KG1 (cell line): ENCODE data around the gene AUTS2.

Experiments used
- DNase-seq: peaks from one replicate; lab custom pipeline; 2025; lab: John Stamatoyannopoulos, UW

The AUTS2 gene

DNA sequence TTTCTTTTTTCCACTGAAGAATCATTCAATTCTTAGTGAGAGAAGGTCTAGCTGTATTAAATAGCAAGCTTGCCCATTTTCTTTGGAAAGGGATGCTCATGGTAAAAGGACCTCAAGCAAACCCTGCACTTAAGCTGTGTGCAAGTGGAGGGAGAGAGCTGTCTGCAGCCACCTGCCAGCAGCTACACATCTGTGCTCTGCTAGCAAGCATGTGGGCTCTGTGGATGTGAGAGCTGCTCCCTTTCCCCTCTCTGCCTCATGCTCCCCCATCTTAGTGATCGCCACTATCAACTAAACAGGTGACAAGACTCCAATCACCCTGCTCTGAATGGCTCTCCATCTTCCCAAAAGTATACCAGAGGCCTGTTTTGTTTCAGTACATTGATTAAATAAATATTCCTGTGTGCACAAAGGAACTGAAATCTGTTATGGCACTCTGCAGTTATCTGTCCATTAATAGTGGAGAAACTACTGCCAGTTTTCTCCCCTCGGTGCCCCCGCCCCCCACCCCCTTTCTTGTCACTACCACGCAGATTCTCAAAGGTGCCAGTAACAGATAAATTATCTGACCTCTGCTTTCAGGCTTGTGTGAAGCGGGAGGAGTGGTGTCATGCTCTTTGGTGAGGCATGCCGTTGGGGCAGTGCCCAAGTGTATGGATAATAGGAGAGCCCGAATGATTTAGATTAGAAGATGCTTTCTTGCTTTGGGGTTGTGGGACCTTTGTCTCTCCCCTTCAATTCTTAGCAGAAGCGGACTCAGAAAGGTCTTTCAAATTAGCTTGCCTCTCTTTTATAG is 26.4 kb downstream of the AUTS2 start:
- no peak for DNase-seq

DNA sequence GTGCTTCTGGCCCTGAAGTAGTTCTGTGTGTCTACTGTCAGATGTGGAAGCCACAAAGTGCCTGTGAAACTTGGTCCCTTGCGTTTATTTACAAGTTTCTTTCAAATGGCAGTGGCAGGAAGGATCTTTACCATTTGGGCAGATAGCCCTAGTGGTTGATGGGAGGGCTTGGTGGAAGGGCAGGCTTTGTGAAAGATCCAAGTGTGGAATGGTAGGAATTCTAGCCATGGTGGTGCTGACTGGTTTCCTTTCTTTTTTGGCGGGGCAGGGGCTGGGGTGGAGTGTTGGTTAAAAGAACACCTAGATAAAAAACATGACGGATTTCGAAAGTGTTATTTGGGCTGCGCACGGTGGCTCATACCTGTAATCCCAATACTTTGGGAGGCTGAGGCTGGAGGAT is 27.0 kb downstream of the AUTS2 start:
- DNase-seq: no peak

- DNase-seq: no peak
These were observed 27.5 kb downstream of the AUTS2 start for GRCh38 chr7:69625798-69626197.

- no peak for DNase-seq
These were observed 32.0 kb downstream of the AUTS2 start for GRCh38 chr7:69630292-69630691.

DNA sequence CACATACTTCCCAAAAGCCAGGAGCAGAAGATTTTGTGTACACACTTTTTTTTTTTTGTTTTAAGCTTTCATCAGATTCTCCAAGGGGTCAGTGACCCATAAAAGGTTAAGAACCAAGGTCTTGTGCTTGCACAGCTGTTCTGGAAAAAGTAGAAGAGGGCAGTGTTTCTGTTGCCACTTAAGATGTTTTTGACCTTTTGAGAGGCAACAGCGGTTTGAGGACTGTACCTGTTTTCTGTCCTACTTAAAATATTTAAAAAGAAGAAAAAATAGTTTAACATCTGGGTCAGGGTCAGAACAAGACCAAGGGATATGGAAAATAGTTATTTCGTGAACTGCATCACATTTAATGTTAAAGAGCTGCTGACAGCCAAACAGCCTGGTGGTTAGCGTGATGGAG is 32.9 kb downstream of the AUTS2 start:
- DNase-seq: no peak

DNA sequence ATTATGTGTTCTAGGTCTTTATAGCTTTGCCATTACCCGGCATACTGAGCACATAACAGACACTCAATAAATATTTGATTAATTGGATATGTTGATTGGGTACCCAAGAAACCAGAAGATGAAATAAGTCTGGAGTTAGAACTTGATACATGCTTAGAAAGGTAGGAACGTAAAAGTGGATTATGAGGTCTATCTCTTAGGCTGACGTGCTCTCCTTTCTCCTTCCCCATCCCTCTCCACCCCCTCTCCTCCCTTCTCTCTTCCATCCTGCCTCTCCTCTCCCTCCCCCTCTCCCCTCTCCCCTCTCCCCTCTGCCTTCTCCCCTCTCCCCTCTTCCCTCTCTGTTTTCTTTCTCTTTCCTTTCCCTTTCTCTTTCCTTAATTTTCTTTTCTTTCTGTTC is 34.0 kb downstream of the AUTS2 start:
- no peak for DNase-seq

GRCh38 chr7:69633122-69633831 is 35.0 kb downstream of the AUTS2 start:
- DNase-seq: no peak

DNA sequence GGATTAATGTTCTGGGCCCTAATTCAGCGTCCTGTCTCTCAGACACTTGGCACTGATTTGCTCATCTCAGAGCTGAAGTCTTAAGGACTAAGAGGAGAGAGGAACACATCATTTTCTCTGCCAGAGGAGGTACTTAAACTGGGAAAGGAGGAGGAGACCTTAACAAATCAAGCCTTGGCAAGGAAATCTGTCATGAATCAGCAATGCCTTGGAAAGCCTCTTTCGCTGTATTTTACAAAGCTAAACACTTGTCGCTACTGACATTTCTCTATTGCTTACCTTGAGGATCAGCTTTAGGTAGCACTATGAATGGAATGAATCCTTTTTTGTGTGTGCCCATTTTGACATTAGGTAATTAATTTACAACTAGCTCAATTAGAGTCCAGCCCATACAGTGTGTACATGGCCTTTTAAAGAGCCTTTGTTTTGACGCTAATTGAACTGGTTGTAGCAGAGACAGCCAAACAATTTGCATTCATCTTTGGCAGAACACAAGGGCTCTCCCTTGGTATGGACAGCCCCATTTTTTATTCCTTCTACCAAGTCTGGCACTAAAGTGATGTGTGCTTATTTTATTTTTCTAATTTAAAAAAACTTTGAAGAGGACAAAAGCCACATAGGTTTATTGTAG is 37.4 kb downstream of the AUTS2 start:
- DNase-seq: no peak

DNA sequence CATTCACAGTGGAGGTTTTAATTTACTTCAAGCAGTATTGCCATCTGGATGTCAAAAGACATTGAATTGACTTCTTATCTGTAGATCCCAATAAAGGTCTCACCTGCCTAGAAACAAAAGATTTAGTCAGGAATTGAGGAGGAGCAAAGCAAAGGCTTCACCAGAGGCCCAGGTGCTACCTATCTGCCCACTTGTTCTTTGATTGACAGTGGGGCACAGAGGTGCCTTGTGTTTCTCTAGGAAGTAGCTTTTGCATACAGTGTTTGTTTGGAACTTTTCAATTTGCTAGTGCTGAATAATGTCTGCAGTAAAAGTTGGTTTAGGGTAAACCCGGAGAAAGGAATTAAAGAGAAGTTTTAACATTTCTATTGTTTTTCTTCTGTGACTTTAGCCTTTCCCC is 40.4 kb downstream of the AUTS2 start:
- DNase-seq: no peak

GRCh38 chr7:69640216-69640615 is 41.9 kb downstream of the AUTS2 start:
- DNase-seq: no peak

DNA sequence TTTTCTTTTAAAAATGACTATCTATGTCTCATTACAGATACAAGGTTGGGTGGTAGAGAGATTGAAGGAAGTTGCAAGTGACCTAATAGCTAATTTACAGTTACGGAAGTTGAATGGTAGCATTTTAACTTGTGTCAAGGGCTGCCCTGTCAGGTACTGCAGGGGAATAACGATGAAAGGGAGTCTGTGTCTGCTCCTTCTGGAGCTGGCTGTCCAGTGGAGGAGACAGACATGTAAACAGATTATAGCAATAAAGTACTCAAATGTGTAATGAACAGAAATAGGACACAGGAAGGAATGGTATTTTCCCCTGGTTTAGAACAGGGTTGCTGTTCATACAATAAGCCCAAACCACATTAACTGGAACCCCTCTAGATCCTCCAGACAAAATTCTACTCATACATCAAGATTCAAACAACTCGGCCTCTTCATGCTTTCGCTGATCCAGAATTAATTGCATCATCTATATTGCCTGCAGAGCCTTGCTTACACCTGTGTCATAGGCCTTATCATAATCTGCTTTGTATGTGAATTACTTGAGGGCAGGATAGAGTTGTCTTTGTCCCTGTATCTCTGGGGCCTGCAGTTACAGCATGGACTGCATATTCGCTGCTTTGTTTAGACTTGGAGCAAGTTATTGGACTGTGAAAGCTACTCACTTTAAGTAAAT is 42.8 kb downstream of the AUTS2 start:
- DNase-seq: no peak

- DNase-seq: no peak
These were observed 45.0 kb downstream of the AUTS2 start for GRCh38 chr7:69643265-69643664.

DNA sequence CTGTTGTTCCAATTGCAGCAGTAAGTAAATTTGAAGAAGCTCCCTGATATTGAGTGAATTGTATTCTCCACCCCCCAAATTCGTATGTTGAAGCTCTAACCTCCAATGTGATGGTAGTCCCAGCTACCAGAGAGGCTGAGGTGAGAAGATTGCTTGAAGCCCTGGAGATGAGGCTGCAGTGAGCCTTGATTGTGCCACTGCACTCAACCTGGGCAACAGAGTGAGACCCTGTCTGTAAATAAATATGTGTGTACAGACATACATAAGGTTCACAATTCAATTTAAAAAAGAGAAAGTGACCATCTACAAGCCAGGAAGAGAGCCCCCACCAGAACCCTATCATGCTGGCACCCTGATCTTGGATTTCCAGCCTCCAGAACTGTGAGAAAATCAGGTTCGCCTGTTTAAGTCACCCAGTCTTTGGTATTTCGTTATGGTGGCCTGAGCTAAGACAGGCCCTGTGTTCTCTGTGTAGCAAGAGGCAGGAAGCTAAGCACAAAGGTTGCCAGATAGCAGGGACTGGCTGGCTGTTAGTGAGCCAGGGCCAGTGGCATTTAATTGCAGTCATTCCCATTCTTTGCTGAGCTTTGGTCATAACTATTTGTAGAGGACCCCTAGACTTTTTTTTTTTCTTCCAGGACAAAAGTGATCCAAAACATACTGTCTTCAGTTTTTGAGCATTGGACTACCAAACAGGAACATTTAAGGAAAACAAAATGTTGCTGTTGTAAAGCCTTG is 45.6 kb downstream of the AUTS2 start:
- no peak for DNase-seq

GRCh38 chr7:69645683-69646082 is 47.4 kb downstream of the AUTS2 start:
- DNase-seq: no peak

GRCh38 chr7:69651101-69651590 is 52.9 kb downstream of the AUTS2 start:
- no peak for DNase-seq

- DNase-seq: peak; percentile 12
These were observed 54.8 kb downstream of the AUTS2 start for GRCh38 chr7:69652947-69653701.

DNA sequence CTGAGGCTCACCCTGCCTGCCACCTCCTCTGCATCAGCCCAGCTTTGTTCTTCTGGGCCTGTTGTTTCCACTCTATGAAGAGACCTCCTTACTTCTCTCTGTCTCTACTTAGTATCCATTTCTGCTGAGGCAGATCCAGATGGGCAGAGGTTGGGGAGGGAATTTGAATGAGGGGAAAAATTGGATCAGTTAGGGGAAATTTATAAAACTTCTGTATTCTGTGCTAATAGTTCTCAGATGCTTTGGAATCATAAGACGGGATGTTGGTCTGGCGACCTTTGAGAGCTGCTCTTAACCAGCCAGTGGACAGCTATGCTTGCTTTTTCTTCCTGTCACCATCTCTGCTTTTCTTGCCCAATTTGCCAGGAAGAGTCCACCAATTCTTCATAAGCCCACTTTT is 55.5 kb downstream of the AUTS2 start:
- no peak for DNase-seq

DNA sequence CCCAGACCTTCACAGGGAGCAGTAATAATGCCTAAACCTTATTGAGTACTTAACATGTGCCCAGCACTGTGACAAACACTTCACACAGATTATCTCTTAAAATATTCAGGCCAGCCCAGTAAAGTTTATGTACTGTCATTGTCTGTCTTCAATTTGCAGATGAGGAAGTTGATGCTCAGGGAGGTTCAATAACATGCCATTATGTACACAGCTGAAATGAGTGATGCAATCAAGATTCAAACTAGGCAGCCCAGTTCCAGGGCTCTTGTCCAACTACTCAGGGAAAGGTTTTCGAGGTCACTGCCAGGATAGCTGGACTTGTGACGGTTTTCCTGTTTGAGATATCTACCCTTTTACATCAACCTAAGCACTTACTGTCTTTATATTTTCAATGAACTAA is 56.1 kb downstream of the AUTS2 start:
- DNase-seq: peak; percentile 34

GRCh38 chr7:69654849-69655707 is 56.8 kb downstream of the AUTS2 start:
- no peak for DNase-seq

DNA sequence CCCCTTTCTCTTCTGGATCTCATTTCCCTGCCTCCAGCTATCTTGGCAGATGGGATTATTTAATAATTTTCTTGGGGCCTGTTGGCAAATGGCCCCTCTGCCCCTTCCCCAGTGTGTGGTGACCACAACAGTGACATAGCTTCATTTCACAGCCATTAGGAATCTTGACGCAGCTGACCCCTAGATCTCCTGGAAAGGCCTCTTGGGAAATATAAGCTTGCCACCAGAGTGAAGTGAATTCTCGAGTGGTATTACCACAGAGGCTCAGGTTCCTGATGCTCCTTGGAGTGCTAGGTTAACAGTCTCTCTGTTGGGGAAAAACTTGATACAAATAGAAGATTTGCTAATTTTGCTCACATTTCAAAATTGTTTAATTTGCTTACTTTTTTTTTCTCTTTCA is 57.8 kb downstream of the AUTS2 start:
- no peak for DNase-seq
